K562 (cell line): ENCODE data around the gene SKAP2. TPM values are rescaled to one million over a fixed set of nuclear protein-coding genes. Genes with fewer than 3 reads are reported as not detected.

Experiments used
- DDX20 ChIP-seq: fragments of 450-650 bp; IDR thresholded peaks from 2 replicates; pipeline ENCODE4 v1.6.1; 2016; ENCODE audit warnings: missing genetic modification characterization, low read depth, mild to moderate bottlenecking, missing compliant biosample characterization, moderate library complexity
- HDAC3 ChIP-seq: fragments of 450-650 bp; IDR thresholded peaks from 2 replicates; pipeline ENCODE4 v1.6.1; 2018; ENCODE audit warnings: borderline replicate concordance, mild to moderate bottlenecking, moderate library complexity; ENCODE audit not compliant: partially characterized antibody
- NFIC ChIP-seq: fragments of 450-650 bp; IDR thresholded peaks from 2 replicates; pipeline ENCODE4 v1.6.1; 2017; ENCODE audit warnings: mild to moderate bottlenecking, inconsistent platforms
- PHF21A ChIP-seq: fragments of 450-650 bp; IDR thresholded peaks from 2 replicates; pipeline ENCODE4 v1.6.1; 2017; ENCODE audit warnings: low read depth, borderline replicate concordance
- POLR2A ChIP-seq: fragments of 450-650 bp; conservative IDR thresholded peaks from 2 replicates; pipeline ENCODE4 v1.6.1; 2016
- SIN3A ChIP-seq, 2 experiments: fragments of 150-350 bp in 1 of 2; IDR thresholded peaks; 2 replicates each; pipeline ENCODE4 v1.6.1; 2011 to 2016; ENCODE audit warnings: borderline replicate concordance in 2 of 2, low read depth in 2 of 2, low read length in 2 of 2, mild to moderate bottlenecking in 2 of 2, moderate library complexity in 2 of 2; ENCODE audit not compliant: control insufficient read depth in 1 of 2
- ZBTB40 ChIP-seq, 2 experiments: fragments of 450-650 bp in 1 of 2; sonication (generic) in 1 of 2; formaldehyde crosslinking in 1 of 2; IDR thresholded peaks; 2 replicates each; pipeline versions ENCODE4 v1.7.1 to v1.9.0; 2016 to 2022; ENCODE audit warnings: inconsistent platforms in 1 of 2, mild to moderate bottlenecking in 1 of 2, missing genetic modification reagents in 1 of 2
- ZNF592 ChIP-seq: fragments of 450-650 bp; IDR thresholded peaks from 2 replicates; pipeline ENCODE4 v1.6.1; 2017; ENCODE audit warnings: antibody characterized with exemption, mild to moderate bottlenecking
- polyA plus RNA-seq, 8 experiments: library from polyadenylated mRNA; depleted of rRNA in 4 of 8; stranded (reverse) in 5 of 8; unstranded in 3 of 8; fragments of >200 nt; fragmentation: Nextera tagmentation in 2 of 8; fragmentation: Illumina TruSeq in 1 of 8; extraction: Ambion mirVana in 2 of 8; extraction: Trizol in 1 of 8; gene quantifications; 2 replicates each; pipeline versions ENCODE4 v1.2.1 to v1.2.3, GENCODE V29; 2011 to 2014; ENCODE audit warnings: inconsistent platforms in 1 of 8, missing spikeins in 1 of 8
- total RNA-seq, 7 experiments: library from RNA; depleted of rRNA in 6 of 7; stranded (reverse); fragments of >200 nt in 6 of 7; fragmentation: Illumina TruSeq in 2 of 7; extraction: Trizol in 2 of 7; gene quantifications; 2 replicates each; pipeline versions ENCODE4 v1.2.1 to v1.2.3, GENCODE V29; 2011 to 2021; ENCODE audit warnings: low replicate concordance in 1 of 7

SKAP2 gene
- total and polyA plus RNA-seq, 9 of the 15 experiments (the other 6 are each of a cell fraction or from before 2014, with no cell fraction given), result 4.2 to 11.7 (median 8.3) TPM

- TF ChIP-seq ZBTB40 (IDR thresholded peaks at IDR 0.05) (no peak), ZBTB40 (CRISPR knock-in tag; IDR thresholded peaks at IDR 0.05) (no peak), DDX20 (tag) (no peak), SIN3A (IDR thresholded peaks at IDR 0.05; ENCODE audit: borderline replicate concordance in 2 of 2, control insufficient read depth in 1 of 2, low read depth in 2 of 2, low read length in 2 of 2) (no peak), HDAC3 (no peak), ZNF592 (no peak), PHF21A (no peak), POLR2A (no peak), NFIC (no peak)
These were observed 141.3 kb downstream of the SKAP2 start (continued) for GRCh38 chr7:26723129-26723528.
